Measurements from ENCODE around the gene ROGDI. TPM values are rescaled to one million over a fixed set of nuclear protein-coding genes. Genes with fewer than 3 reads are reported as not detected.
A peak's percentile ranks its signal among the peaks of the same experiment; 100 is the strongest.

Gene ROGDI
- total RNA-seq, 1 experiment from 2014 or later: 36.4 TPM

DNA sequence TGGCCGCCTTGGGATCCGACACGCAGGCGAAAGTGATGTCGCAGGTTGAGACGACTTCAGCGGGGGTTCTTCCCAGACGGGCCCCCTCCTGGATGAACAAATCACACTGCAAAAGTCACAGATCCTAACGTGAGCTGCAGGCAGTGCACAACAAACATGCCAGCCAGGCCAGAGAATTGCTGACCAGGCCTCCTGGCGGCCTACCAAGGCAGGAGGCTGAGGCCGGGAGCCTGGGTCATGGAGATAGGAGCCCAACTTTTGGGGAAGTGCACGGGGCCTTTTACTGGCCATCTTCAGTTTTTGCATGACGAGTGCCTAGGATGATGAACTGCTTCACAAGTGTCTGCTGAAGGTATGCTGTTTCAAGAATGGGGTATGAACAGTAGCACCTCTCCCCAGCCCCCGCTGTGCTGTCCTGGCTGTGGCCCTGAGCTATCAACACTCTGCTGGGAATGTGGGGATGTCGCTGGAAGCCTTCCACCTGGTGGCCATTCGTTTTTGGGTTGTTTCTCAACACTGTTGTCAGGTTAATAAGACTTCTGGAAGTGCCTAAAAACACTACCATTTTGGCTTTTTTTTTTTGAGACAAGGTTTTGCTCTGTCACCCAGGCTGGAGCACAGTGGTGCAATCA lies 12.2 kb upstream of the ROGDI start:
- no peaks in the 10 kb centered on the region for H4K20me1 ChIP-seq (ENCODE audit: control insufficient read depth, insufficient read depth, insufficient read length)
- H3K23ac ChIP-seq (ENCODE audit: insufficient read length, low read depth, low read length): no peak overlapping the region
- no peak overlapping the region for H4K5ac ChIP-seq (ENCODE audit: insufficient read length, low read depth, low read length)
- no peak overlapping the region for H3K4ac ChIP-seq (ENCODE audit: low read depth, low read length)
- no peak overlapping the region for H2BK20ac ChIP-seq (ENCODE audit: low read depth, low read length, poor library complexity, severe bottlenecking)
- no peak overlapping the region for H2BK5ac ChIP-seq (ENCODE audit: insufficient read length, low read length)
- WGBS (ENCODE audit: extremely low coverage, insufficient read length, low lambda C conversion rate): no CpG with 5 or more reads among the region's 16 CpGs
- no peak overlapping the region for H3K27ac ChIP-seq (ENCODE audit: insufficient read length, low read depth, low read length)
- Mint-ChIP-seq H3K4me3 (no peak overlapping the region), H3K36me3 (ENCODE audit: insufficient read depth in 1 of 3, low read depth in 3 of 3) (peaks cover 33 to 86% (median 71%) of the 10 kb centered on the region in 3 experiments; a peak in 6 of 7 replicates), H3K27me3 (ENCODE audit: low read depth) (no peaks in the 10 kb centered on the region), H3K4me1 (no peaks in the 10 kb centered on the region), H3K9me3 (no peaks in the 10 kb centered on the region), H3K27ac (peak overlapping the region in 1 of 3 experiments; percentile 47; a peak in 1 of 7 replicates)
- DNase-seq: no peak
- TF ChIP-seq, protein P1, sequence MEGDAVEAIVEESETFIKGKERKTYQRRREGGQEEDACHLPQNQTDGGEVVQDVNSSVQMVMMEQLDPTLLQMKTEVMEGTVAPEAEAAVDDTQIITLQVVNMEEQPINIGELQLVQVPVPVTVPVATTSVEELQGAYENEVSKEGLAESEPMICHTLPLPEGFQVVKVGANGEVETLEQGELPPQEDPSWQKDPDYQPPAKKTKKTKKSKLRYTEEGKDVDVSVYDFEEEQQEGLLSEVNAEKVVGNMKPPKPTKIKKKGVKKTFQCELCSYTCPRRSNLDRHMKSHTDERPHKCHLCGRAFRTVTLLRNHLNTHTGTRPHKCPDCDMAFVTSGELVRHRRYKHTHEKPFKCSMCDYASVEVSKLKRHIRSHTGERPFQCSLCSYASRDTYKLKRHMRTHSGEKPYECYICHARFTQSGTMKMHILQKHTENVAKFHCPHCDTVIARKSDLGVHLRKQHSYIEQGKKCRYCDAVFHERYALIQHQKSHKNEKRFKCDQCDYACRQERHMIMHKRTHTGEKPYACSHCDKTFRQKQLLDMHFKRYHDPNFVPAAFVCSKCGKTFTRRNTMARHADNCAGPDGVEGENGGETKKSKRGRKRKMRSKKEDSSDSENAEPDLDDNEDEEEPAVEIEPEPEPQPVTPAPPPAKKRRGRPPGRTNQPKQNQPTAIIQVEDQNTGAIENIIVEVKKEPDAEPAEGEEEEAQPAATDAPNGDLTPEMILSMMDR (conservative IDR thresholded peaks at IDR 0.05): peak; percentile 32; the same call in 2 of the 3 replicates
- H2BK12ac ChIP-seq (ENCODE audit: insufficient read length, low read depth, low read length): no peak overlapping the region
- H3K23me2 ChIP-seq (ENCODE audit: insufficient read length, low read depth, low read length, poor library complexity, severe bottlenecking): no peaks in the 10 kb centered on the region
- H3K9ac ChIP-seq (ENCODE audit: extremely low read depth, insufficient read length, low read length): no peak overlapping the region
- no peak overlapping the region for H2BK120ac ChIP-seq (ENCODE audit: low read depth, low read length, poor library complexity, severe bottlenecking)
- no peaks in the 10 kb centered on the region for H3K27me3 ChIP-seq (ENCODE audit: insufficient read depth, low read length)
- H4K8ac ChIP-seq (replicated peaks; ENCODE audit: insufficient read length, low read depth, low read length): no peak overlapping the region
- H3K14ac ChIP-seq (ENCODE audit: insufficient read depth, low read length): no peak overlapping the region
- no peak overlapping the region for H2AK5ac ChIP-seq (ENCODE audit: insufficient read length, low read length)
- H3K18ac ChIP-seq (ENCODE audit: insufficient read length, low read depth, low read length): no peak overlapping the region
- no peak overlapping the region for H4K91ac ChIP-seq (ENCODE audit: insufficient read length, low read depth, low read length)
- no peak overlapping the region for H2BK15ac ChIP-seq (ENCODE audit: low read depth, low read length)
- no peak overlapping the region for H3T11ph ChIP-seq (ENCODE audit: low read length)
- no peaks in the 10 kb centered on the region for H3K79me1 ChIP-seq (ENCODE audit: insufficient read depth, low read depth, low read length, poor library complexity, severe bottlenecking)
- no peak overlapping the region for H3K4me2 ChIP-seq (ENCODE audit: insufficient read depth, insufficient read length, low read length)
- H3K4me1 ChIP-seq (ENCODE audit: insufficient read depth, low read length): no peaks in the 10 kb centered on the region
- no peak overlapping the region for H2AFZ ChIP-seq (ENCODE audit: low read length)
- H3K56ac ChIP-seq (ENCODE audit: insufficient read length, low read depth, low read length): no peak overlapping the region
- no peaks in the 10 kb centered on the region for H3K9me3 ChIP-seq (ENCODE audit: control insufficient read depth, low read depth, low read length)
- H3K79me2 ChIP-seq (ENCODE audit: insufficient read depth, low read length): no peaks in the 10 kb centered on the region
